ENCODE measurements around the gene ELK1.

- TF ChIP-seq CTCF (IDR thresholded peaks at IDR 0.05) (no peak), POLR2A (IDR thresholded peaks at IDR 0.05) (no peak)
Measured at GRCh38 chrX:47634871-47635575, 15.3 kb downstream of the ELK1 start.

Measured in testis (tissue), 2 donors.